ENCODE data around the gene GPC4. TPM values are rescaled to one million over a fixed set of nuclear protein-coding genes. Genes with fewer than 3 reads are reported as not detected.
A peak's percentile ranks its signal among the peaks of the same experiment; 100 is the strongest.

Gene GPC4
- total RNA-seq, 1 donor from 2014 or later: 15.6 TPM

DNA sequence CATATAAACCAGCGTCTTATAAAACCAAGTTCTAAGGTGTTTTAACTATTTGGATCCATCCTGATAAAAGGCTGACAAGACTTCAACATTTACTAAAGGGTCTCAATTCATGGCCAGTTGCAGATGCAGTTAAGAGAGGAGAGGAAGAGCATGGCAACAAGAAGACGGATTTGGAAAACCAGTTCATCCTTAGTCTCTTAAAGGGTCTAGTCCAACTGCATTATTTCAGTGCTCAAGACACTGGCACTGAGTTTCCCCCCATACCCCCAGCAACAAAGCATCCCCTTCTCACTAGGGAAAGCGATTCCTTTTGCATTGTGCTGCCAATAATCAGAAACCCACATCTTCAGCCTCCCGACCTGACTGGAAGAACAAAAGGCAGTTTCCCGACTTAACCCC, 106.8 kb downstream of the GPC4 start:
- H3K9me3 Mint-ChIP-seq (ENCODE audit: unreplicated experiment): no peaks in the 10 kb centered on the region
- H3K27me3 Mint-ChIP-seq (ENCODE audit: unreplicated experiment): no peaks in the 10 kb centered on the region
- peaks cover 7% of the 10 kb centered on the region for H3K36me3 Mint-ChIP-seq (ENCODE audit: low read depth, unreplicated experiment)
- no peak overlapping the region for H3K27ac Mint-ChIP-seq (ENCODE audit: unreplicated experiment)
- H3K4me1 Mint-ChIP-seq (ENCODE audit: unreplicated experiment): peaks cover 16% of the 10 kb centered on the region
- DNase-seq (ENCODE audit: low spot score): no peak
- no peak for TF ChIP-seq CTCF (IDR thresholded peaks at IDR 0.05; ENCODE audit: unreplicated experiment)
- H3K4me3 Mint-ChIP-seq (ENCODE audit: unreplicated experiment): no peak overlapping the region

- peak; percentile 16 for DNase-seq (ENCODE audit: low spot score)
- Mint-ChIP-seq H3K9me3 (ENCODE audit: unreplicated experiment) (no peaks in the 10 kb centered on the region), H3K27me3 (ENCODE audit: unreplicated experiment) (no peaks in the 10 kb centered on the region), H3K4me1 (ENCODE audit: unreplicated experiment) (peaks cover 11% of the 10 kb centered on the region), H3K36me3 (ENCODE audit: low read depth, unreplicated experiment) (peaks cover 7% of the 10 kb centered on the region), H3K27ac (ENCODE audit: unreplicated experiment) (no peak overlapping the region), H3K4me3 (ENCODE audit: unreplicated experiment) (no peak overlapping the region)
- TF ChIP-seq CTCF (IDR thresholded peaks at IDR 0.05; ENCODE audit: unreplicated experiment): no peak
Measured at GRCh38 chrX:133307637-133308498, 107.4 kb downstream of the GPC4 start.

DNA sequence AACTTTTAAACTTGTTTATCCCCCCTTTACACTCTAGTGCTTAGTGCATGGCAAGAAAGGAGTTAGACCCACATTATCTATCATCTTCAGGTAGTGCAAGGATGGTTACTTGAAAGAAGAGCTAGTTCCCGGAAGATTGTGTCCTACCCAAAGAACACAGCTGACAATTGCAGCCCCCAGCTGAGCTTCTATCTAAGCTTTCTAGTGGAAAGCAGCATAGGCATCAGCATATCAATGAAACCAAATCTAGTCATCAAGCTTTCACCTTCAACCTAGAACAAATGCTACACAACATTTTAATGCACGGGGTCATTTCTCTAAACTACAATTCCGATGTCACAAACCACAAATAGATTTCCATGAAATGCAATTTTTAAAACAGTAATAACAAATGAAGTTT, 108.2 kb downstream of the GPC4 start:
- Mint-ChIP-seq H3K4me1 (ENCODE audit: unreplicated experiment) (peaks cover 5% of the 10 kb centered on the region), H3K27ac (ENCODE audit: unreplicated experiment) (no peak overlapping the region), H3K9me3 (ENCODE audit: unreplicated experiment) (no peaks in the 10 kb centered on the region), H3K36me3 (ENCODE audit: low read depth, unreplicated experiment) (peaks cover 7% of the 10 kb centered on the region), H3K27me3 (ENCODE audit: unreplicated experiment) (no peaks in the 10 kb centered on the region), H3K4me3 (ENCODE audit: unreplicated experiment) (no peak overlapping the region)
- TF ChIP-seq CTCF (IDR thresholded peaks at IDR 0.05; ENCODE audit: unreplicated experiment): no peak
- DNase-seq (ENCODE audit: low spot score): no peak

GRCh38 chrX:133306316-133306715, 109.0 kb downstream of the GPC4 start:
- peaks cover 2% of the 10 kb centered on the region for H3K4me1 Mint-ChIP-seq (ENCODE audit: unreplicated experiment)
- no peaks in the 10 kb centered on the region for H3K9me3 Mint-ChIP-seq (ENCODE audit: unreplicated experiment)
- no peak overlapping the region for H3K4me3 Mint-ChIP-seq (ENCODE audit: unreplicated experiment)
- H3K27ac Mint-ChIP-seq (ENCODE audit: unreplicated experiment): no peak overlapping the region
- no peaks in the 10 kb centered on the region for H3K27me3 Mint-ChIP-seq (ENCODE audit: unreplicated experiment)
- TF ChIP-seq CTCF (IDR thresholded peaks at IDR 0.05; ENCODE audit: unreplicated experiment): no peak
- DNase-seq (ENCODE audit: low spot score): no peak
- H3K36me3 Mint-ChIP-seq (ENCODE audit: low read depth, unreplicated experiment): peaks cover 7% of the 10 kb centered on the region

- Mint-ChIP-seq H3K9me3 (ENCODE audit: unreplicated experiment) (no peaks in the 10 kb centered on the region), H3K27me3 (ENCODE audit: unreplicated experiment) (no peaks in the 10 kb centered on the region), H3K4me3 (ENCODE audit: unreplicated experiment) (no peak overlapping the region), H3K4me1 (ENCODE audit: unreplicated experiment) (peaks cover 2% of the 10 kb centered on the region), H3K27ac (ENCODE audit: unreplicated experiment) (no peak overlapping the region), H3K36me3 (ENCODE audit: low read depth, unreplicated experiment) (peaks cover 7% of the 10 kb centered on the region)
- TF ChIP-seq CTCF (IDR thresholded peaks at IDR 0.05; ENCODE audit: unreplicated experiment): no peak
- no peak for DNase-seq (ENCODE audit: low spot score)
Measured at GRCh38 chrX:133305348-133305747, 109.9 kb downstream of the GPC4 start.

Measured in endothelial cell (in vitro differentiated cells).